Stimulated activated CD4-positive, alpha-beta T cell treated with anti-CD3 and anti-CD28 coated beads, Interleukin-1b, Interleukin-23, amount 100 ng/mL, for 24 hours (primary cell): ENCODE results near the gene ME3.

Experiments
- DNase-seq, 4 experiments: peaks; one replicate each; pipeline ENCODE4 v3.0.0-alpha.2; 2020; ENCODE audit warnings: low read depth in 4 of 4, low spot score in 1 of 4

ME3 gene

GRCh38 chr11:86396396-86396795 lies 276.0 kb downstream of the ME3 start:
- DNase-seq, result no peak

- no peak for DNase-seq
Observed at GRCh38 chr11:86395061-86395551, 277.3 kb downstream of the ME3 start.
